ENCODE measurements around the gene ZNF451.
A peak's percentile ranks its signal among the peaks of the same experiment; 100 is the strongest.
"Not testable (repeated sequence)": the region's sequence is repeated elsewhere in the genome, so short reads cannot be mapped to it uniquely, and the experiment has no call there.

Gene ZNF451, protein sequence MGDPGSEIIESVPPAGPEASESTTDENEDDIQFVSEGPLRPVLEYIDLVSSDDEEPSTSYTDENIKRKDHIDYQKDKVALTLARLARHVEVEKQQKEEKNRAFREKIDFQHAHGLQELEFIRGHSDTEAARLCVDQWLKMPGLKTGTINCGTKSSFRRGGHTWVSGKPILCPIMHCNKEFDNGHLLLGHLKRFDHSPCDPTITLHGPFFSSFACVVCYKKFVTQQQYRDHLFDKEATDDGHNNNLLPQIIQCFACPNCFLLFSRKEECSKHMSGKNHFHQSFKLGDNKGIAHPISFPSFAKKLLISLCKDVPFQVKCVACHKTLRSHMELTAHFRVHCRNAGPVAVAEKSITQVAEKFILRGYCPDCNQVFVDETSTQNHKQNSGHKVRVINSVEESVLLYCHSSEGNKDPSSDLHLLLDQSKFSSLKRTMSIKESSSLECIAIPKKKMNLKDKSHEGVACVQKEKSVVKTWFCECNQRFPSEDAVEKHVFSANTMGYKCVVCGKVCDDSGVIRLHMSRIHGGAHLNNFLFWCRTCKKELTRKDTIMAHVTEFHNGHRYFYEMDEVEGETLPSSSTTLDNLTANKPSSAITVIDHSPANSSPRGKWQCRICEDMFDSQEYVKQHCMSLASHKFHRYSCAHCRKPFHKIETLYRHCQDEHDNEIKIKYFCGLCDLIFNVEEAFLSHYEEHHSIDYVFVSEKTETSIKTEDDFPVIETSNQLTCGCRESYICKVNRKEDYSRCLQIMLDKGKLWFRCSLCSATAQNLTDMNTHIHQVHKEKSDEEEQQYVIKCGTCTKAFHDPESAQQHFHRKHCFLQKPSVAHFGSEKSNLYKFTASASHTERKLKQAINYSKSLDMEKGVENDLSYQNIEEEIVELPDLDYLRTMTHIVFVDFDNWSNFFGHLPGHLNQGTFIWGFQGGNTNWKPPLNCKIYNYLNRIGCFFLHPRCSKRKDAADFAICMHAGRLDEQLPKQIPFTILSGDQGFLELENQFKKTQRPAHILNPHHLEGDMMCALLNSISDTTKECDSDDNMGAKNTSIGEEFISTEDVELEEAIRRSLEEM

DNA sequence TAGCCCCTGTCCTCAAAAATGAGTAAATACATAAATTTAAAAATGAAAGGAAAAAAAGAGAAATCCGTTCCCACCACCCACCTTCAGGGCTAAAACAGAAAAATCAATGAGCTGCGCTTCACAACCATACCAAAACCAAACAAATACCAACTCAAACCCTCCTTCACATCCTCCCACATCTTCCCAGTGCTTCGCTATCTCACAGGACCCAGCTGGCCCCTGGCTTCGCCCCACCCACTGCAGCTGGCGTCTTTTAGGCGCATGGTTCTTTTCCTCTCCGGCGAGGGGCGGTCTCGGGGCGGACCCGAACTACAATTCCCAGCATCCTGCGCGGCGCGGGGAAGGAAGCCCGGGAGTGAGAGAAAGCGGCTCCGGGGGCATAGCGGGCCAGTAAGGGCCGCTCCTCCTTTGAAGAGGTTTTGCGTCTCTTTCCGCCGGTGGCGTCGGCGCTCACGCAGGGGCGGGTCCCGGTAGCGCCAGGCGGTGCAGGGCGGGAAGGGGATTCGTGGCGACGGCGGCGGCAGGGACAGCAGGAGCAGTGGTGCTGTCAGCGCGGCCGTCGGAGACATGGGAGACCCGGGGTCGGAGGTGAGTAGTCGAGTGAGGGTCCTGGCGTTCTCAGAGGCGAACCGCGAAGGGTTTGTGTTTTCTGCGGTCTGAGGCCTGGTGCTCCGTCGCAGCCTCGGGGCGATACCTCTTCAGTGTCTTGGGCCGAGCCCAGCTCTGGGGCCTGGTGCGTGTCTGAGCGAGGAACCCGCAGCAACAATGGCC is at the start of gene ZNF451:
Gene ZNF451 (plus strand): TSS at position 502 of the 771 bp plus-strand sequence. CDS start 66 bp downstream, at position 568.
- DNase-seq (ENCODE audit: low read depth) = peak; percentile 89

DNA sequence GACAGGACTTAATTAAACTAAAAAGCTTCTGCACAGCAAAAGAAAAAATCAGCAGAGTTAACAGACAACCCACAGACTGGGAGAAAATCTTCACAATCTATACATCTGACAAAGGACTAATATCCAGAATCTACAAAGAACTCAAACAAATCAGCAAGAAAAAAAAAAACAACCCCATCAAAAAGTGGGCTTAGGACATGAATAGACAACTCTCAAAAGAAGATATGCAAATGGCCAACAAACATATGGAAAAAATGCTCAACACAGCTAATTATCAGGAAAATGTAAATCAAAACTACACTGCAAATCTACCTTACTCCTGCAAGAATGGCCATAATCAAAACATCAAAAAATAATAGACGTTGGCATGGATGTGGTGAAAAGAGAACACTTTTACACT is 45.9 kb upstream of the ZNF451 start:
- not testable (repeated sequence) for DNase-seq (ENCODE audit: low read depth)

DNA sequence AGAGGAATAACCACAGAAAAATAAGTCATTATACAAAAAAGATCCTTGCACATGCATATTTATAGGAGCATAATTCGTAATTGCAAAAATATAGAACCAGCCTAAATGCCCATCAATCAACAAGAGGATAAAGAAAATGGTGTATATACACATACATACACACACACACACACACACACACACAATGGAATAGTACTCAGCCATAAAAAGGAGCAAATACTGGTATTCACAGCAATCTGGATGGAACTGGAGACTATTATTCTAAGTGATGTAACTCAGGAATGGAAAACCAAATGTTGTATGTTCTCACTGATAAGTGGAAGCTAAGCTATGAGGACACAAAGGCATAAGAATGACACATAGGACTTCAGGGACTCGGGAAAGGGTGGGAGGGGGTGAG is 45.4 kb upstream of the ZNF451 start:
- DNase-seq (ENCODE audit: low read depth) = no peak

DNA sequence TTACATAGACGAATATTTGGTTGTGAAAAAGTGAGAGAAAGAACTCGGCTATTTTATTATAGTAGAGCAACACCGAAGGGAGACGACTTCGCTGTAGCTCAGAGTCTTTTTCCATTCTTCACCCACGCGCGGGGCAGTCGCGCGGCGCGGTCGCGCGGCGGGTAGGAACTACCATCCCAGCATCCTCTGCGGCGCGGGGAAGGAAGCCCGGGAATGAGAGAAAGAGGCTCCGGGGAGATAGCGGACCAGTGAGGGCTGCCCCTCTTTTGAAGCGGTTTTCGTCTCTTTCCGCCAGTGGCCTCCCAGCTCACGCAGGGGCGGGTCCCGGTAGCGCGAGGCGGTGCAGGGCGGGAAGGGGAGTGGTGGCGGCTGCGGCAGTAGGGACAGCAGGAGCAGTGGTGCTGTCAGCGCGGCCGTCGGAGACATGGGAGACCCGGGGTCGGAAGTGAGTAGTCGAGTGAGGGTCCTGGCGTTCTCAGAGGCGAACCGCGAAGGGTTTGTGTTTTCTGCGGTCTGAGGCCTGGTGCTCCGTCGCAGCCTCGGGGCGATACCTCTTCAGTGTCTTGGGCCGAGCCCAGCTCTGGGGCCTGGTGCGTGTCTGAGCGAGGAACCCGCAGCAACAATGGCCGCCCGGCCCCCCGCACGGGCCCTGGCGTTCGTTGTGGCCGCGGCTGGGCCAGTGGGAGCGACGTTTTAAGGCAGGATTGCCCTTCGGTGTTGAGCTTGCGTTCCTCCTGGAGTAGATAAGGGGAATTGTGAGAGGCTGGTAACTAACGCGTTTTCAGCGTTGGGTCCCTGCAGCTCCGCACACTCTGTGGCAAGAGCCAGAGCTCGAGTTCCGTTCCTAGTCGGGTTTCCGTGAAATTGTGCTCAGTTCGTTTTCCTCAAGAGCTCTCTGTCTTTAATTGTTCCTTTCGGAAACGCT is 43.4 kb upstream of the ZNF451 start, which contains the start of gene KIAA1586:
Gene KIAA1586 (plus strand): TSS at position 362 of the 925 bp plus-strand sequence. CDS start 63 bp downstream, at position 425.
- peak; percentile 56 for DNase-seq (ENCODE audit: low read depth)

DNA sequence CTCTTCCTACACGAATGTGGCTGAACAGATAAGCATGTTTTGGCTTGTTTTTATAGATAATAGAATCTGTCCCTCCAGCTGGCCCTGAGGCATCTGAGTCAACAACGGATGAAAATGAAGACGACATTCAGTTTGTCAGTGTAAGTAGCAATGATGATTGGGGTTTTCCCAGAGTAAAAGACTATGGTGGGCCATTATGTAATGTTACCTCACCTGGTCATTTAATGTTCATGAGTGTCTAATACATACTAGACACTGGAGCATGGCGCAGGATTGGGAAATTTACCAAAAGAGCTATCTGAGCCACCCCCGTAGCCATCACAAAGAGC is 42.8 kb upstream of the ZNF451 start:
- not testable (repeated sequence) for DNase-seq (ENCODE audit: low read depth)

DNA sequence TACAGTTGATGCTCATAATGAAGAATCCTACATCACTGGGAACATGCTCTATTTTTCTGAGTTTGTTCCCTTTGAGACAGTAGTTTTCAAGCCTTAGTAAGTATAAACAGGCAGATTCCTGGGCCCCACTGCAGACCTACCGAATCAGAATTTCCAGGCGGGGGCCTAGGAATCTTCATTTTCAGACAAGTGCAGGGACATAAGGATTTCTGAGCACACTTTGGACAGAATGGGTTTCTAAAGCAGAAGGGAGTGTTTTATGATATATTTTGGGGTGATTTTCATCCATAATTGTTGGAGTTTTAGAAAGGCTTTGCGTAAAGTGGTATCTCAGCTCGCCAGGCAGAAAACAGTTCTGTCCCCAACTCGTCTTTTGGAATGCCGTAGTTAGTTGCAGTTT is 42.1 kb upstream of the ZNF451 start:
- DNase-seq (ENCODE audit: low read depth) = not testable (repeated sequence)

DNA sequence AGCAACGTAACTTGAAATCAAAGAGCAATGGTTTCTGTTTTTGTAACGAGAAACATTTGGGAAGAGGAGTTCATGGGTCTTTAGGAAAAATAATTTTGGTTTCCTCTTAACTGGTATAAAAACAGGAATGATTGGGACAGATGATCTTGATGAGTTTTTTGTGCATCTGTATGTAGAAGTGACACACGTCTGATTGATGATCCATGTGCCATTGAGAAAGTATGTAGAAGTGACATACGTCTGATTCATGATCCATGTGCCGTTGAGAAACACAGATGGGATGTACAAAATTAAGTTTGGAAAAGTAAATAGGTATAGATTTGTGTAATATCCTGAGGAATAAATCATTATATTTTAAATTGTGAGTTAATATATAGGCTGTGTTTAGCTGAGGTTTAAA is 41.4 kb upstream of the ZNF451 start:
- no peak for DNase-seq (ENCODE audit: low read depth)

DNA sequence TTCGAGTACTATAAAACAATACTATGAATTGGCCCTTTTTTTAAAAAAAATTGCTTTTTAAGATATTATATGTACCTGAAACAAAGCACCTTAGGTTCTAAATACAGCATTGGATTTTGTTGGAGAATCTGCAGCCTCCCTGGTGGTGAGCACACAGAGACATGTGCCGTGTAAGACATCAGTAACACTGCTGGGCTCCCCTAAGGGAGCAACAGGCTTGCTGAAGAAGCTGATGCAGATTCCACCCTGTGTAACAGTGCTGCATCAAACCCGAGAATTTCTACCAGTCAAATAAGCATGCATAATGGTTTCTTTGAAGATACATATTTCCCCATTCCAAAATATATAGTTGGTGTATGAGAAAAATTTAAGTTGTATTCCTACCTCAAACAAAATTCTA is 26.1 kb upstream of the ZNF451 start:
- DNase-seq (ENCODE audit: low read depth) = no peak

DNA sequence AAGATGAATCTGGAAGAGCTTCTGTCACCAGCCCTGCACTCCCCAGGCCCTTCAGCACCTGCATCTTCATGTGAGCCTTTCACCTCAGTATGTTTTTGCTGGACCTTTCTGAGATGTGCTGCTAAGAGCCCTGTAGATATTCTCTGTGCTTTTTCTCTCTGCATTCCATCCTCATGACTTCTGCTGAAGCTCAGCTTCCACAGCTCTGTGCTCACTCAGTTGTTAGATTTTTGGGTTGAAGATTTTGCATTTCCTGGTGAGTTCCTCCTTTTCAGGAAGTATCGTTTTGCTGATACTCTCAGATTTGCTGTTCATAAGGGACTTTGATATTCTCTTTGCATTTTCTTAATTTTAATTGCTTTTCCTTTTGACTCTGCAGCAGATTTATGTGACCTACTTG is 25.2 kb upstream of the ZNF451 start:
- DNase-seq (ENCODE audit: low read depth) = no peak

DNA sequence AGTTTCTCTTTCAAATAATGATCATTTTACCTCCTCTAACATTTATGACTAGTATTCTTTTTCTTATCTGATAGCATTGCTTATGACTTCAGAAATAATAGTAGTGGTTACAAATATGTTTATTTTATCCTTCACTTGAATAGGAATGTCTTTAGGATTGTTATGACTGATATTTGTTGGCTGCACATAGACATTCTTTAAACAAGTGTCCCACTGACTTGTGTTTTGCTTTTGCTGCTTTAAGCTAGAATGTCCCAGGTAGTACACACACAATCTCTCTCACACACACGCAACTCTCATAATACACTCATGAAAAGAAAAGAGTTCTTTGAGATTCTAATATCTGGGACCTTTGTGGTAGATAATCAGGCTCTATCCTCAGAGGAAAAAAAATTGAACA is 21.9 kb upstream of the ZNF451 start:
- no peak for DNase-seq (ENCODE audit: low read depth)

DNA sequence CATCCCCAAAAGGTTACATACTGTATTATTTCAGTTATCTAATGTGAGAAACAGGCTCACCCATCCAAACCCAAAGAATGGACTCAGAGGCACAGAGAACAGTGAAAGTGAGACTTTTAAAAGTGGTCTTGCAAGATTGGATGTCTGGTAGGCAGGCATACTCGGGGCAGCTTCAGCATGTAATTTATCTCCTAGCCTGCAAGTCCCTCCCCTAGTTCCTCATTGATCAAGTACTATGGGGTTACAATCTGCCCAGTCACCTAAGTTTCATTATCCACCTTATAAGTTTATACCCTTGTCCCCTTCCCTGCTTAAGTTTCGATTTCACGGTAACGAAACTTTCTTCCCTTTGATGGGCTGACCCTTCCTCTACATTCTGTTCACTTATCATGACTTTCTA is 20.8 kb upstream of the ZNF451 start:
- DNase-seq (ENCODE audit: low read depth) = no peak

DNA sequence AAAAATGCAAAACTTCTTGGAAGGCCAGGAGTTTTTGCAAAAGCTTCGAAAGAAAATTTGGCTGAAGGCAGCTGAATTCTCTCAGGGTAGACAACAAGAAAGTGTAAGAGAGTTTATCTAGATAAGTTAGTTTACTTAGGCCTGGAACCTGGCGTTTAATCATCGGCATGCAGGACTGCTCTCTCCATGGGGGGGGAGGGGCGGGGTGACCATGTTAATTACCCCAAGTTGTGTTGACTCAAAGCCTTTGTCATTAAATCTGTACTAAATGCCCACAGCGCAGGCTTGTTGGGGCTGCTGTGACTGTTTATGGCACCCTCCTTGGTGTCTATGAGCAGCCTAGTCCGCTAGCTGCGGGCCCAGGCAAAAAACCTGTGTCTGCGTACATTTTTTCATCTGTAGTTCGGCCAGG is 20.1 kb upstream of the ZNF451 start:
- no peak for DNase-seq (ENCODE audit: low read depth)

DNA sequence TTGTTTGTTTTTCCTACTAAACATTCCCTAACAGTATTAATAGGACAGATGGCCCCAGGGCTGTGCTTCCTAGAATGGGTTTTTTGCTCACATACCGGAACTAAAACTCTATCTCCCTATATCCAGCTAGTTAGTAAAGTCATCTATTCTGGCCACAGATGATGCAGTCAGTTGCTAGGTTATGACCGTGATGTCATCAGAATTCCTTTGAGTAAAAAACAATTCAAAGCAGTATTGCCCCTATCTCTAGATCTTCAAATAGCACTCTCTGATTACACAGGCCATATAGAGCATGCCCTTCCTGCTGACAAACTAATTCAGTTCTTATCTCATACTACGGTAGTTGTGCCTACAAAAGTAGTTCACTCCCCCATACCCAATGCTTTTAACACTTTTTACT is 17.9 kb upstream of the ZNF451 start:
- DNase-seq (ENCODE audit: low read depth) = no peak

DNA sequence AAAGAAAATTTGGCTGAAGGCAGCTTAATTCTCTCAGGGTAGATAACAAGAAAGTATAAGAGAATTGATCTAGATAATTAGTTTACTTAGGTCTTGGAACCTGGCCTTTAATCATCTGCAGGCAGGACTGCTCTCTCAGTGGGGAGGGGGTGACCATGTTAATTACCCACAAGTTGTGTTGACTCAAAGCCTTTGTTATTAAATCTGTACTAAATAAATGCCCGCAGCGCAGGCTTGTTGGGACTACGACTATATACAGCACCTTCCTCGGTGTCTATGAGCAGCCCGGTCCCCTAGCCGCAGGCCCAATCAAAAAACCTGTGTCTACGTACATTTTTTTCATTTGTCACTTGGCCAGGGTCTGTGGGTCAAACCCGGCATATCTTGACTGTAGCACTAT is 15.6 kb upstream of the ZNF451 start:
- DNase-seq (ENCODE audit: low read depth) = no peak

DNA sequence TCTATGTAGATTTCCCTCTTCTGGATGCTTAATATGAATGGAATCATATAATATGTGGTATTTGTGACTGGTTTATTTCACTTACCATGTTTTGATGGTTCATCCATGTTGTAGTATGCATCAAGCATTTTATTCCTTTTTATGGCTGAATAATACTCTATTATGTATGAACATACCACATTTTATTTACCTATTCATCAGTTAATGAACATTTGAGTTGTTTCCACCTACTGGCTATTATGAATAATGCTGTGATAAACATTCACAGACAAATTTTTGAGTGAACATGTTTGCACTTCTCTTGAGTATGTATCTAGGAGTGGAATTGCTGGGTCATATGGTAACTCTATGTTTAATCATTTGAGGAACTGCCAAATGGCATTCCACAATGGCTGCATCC is 14.9 kb upstream of the ZNF451 start:
- no peak for DNase-seq (ENCODE audit: low read depth)

DNA sequence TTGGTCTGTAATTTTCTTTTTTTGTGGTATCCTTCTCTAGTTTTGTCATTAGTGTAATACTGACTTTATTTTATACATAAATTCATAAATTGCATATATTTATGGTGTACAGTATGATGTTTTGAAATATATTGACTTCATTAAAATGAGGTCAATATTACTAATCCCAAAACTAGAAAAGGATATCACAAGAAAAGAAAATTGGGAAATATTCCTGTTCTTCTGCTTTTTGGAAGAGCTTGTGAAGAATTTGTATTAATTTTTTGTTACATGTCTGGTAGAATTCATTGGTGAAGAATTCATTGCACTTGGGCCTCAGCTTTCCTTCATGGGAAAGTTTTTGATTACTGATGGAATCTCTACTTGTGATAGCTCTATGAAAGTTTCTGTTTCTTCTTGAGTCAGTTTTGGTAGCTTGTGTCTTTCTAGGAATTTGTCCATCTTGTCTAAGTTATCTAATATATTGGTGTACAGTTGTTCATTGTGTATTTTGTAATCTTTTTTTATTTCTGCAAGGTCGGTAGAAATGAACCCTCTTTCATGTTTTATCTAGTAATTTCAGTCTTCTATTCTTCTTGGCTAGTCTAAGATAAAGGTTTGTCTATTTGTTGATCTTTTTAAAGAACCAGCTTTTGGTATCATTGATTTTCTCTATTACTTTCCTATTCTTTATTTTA is 11.3 kb upstream of the ZNF451 start:
- DNase-seq (ENCODE audit: low read depth) = no peak

DNA sequence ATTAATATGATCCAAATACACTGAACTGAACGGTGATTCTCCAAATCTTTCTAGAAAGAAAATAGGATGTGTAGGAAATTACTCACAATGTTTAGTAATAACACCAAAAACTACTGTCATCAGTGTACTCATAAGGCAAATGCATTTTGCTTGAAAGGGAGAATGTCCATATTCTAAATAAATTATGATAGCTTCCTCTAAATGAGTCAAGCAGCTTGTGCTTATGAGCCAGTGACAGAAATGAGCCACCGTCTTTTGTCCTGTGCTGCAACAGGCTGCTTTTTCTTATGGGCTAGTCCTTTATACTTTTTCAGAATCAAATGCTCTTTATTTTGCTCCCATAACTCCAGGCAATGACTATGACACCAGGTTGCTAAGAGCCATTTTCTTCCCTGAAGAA is 4.5 kb upstream of the ZNF451 start:
- no peak for DNase-seq (ENCODE audit: low read depth)

DNA sequence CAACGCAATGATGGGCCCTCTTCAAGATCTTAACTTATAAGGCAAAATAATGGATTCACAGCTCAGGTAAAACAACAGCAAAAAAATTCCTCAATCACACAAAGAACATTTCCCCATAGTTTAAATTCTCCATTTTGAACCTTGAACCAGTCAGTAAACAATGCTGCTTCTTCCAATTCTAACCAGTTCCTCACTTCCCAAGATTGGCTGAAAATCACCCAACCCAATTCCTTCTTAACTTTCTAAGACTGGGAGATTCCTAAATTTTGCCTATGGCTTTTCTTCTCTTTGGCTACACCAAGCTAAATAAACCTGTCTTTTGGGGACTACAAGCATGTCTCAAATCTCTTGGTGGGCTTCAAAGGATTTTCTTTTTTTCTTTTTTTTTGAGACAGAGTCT is 3.1 kb upstream of the ZNF451 start:
- no peak for DNase-seq (ENCODE audit: low read depth)

DNA sequence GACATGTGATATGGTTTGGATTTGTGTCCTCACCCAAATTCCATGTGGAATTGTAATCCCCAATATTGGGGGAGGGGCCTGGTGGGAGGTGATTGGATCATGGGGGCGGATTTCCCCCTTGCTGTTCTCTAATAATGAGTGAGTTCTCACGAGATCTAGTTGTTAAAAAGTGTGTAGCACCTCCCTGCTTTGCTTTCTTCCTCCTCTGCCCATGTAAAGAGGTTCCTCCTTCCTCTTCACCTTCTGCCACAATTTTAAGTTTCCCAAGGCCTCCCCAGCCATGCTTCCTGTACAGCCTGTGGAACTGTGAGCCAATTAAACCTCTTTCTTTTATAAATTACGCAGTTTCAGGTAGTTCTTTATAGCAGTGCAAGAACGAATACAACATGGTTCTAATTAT is 2.1 kb upstream of the ZNF451 start:
- DNase-seq (ENCODE audit: low read depth) = no peak

DNA sequence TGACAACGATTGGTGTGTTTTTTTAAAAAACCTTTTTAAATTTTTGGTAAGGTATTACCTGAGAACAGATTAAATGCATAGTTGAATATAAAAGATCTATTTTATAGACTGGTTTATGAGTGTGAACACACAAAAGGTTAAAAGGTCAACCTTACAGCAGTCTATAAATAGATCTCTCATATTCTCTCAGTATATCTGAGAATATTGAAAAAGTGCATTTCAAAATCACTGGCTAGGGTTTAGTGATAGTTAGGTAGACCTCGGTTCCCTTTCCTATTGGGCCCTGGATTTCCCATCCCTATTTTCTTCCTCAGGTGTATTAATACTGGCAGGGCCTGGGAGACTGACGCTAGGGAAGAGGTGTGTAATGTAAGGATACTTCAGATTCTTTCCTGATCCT is 723 bp upstream of the ZNF451 start:
- DNase-seq (ENCODE audit: low read depth) = no peak

Measured in stimulated activated CD8-positive, alpha-beta memory T cell treated with anti-CD3 and anti-CD28 coated beads, Interleukin-15, amount 100 ng/mL, for 24 hours (primary cell).